Activated B cell treated with CpG ODN at 0.5 μM for 24 hours (primary cell): ENCODE data around the gene FAM50A. TPM values are rescaled to one million over a fixed set of nuclear protein-coding genes. Genes with fewer than 3 reads are reported as not detected.

Experiments used
- ATAC-seq: fragments of 200-7000 bp; cut with Tn5 transposase; one replicate; pipeline ENCODE4 v1.10.0; 2021; ENCODE audit warnings: low read depth, mild to moderate bottlenecking, moderate library complexity
- CTCF ChIA-PET: fragments of 350-600 bp; sonication (Branson Sonifier 250); formaldehyde crosslinking; loops from one replicate; lab custom pipeline; 2021; ENCODE audit warnings: antibody characterized with exemption; lab: Charles Lee
- POLR2A ChIA-PET: fragments of 350-600 bp; sonication (Branson Sonifier 250); formaldehyde crosslinking; loops from one replicate; lab custom pipeline; 2021; ENCODE audit warnings: antibody characterized with exemption; lab: Charles Lee
- DNase-seq: peaks from one replicate; pipeline ENCODE4 v3.0.0; 2022
- H3K27ac Mint-ChIP-seq: one replicate; pipeline ENCODE4 v1.8.0; 2020; ENCODE audit warnings: mixed read lengths
- H3K27me3 Mint-ChIP-seq: one replicate; pipeline ENCODE4 v1.8.0; 2021; ENCODE audit warnings: mixed read lengths
- H3K36me3 Mint-ChIP-seq: one replicate; pipeline ENCODE4 v1.8.0; 2021; ENCODE audit warnings: low read depth, mixed read lengths
- H3K4me1 Mint-ChIP-seq: one replicate; pipeline ENCODE4 v1.8.0; 2021; ENCODE audit warnings: mixed read lengths
- H3K4me3 Mint-ChIP-seq: one replicate; pipeline ENCODE4 v1.8.0; 2020; ENCODE audit warnings: mild to moderate bottlenecking, mixed read lengths
- H3K9me3 Mint-ChIP-seq: one replicate; pipeline ENCODE4 v1.8.0; 2020; ENCODE audit warnings: mixed read lengths
- CTCF ChIP-seq: fragments of 200-600 bp; IDR thresholded peaks from one replicate; pipeline ENCODE4 v1.8.0; 2022; ENCODE audit warnings: antibody characterized with exemption, mild to moderate bottlenecking
- intact Hi-C: fragments of 100-400 bp; cut with micrococcal nuclease; formaldehyde crosslinking; loops from one replicate; pipeline ENCODE4 v1.15.1; 2024
- total RNA-seq: library from RNA; stranded (reverse); gene quantifications from 2 replicates; pipeline ENCODE4 v1.2.3, GENCODE V29; 2022

The FAM50A gene
- total RNA-seq, 1 donor from 2014 or later: 52.5 TPM

- intact Hi-C loops: no loop called here
- no peak for ATAC-seq
- no peak for DNase-seq
- Mint-ChIP-seq H3K36me3 (peaks cover 53% of the 10 kb centered on the region), H3K27ac (no peak overlapping the region), H3K27me3 (no peaks in the 10 kb centered on the region), H3K4me1 (no peaks in the 10 kb centered on the region), H3K4me3 (no peak overlapping the region), H3K9me3 (no peaks in the 10 kb centered on the region)
- CTCF ChIA-PET: no interaction called here
- no peak for TF ChIP-seq CTCF
- POLR2A ChIA-PET: interaction anchor here (0.6 kb wide), 1 partner anchor 11 kb away, joined by 4 read pairs; no protein-coding TSS in a partner anchor
Measured at GRCh38 chrX:154467556-154467955, 23.6 kb downstream of the FAM50A start.

GRCh38 chrX:154468217-154468616 is 24.3 kb downstream of the FAM50A start:
- TF ChIP-seq CTCF: no peak
- no peak for ATAC-seq
- Mint-ChIP-seq H3K9me3 (no peaks in the 10 kb centered on the region), H3K4me3 (no peak overlapping the region), H3K27me3 (no peaks in the 10 kb centered on the region), H3K36me3 (peaks cover 51% of the 10 kb centered on the region), H3K27ac (no peak overlapping the region), H3K4me1 (no peaks in the 10 kb centered on the region)
- intact Hi-C loops: no loop called here
- DNase-seq: no peak
- ChIA-PET POLR2A (interaction anchor here (0.8 kb wide), 1 partner anchor 10 kb away, joined by 3 read pairs; the partner anchor contains the start of gene PLXNA3), CTCF (no interaction called here)

GRCh38 chrX:154469114-154469513 is 25.2 kb downstream of the FAM50A start:
- POLR2A ChIA-PET: no interaction called here
- Mint-ChIP-seq H3K27me3 (no peaks in the 10 kb centered on the region), H3K4me1 (peaks cover 2% of the 10 kb centered on the region), H3K4me3 (no peak overlapping the region), H3K27ac (no peak overlapping the region), H3K36me3 (peaks cover 54% of the 10 kb centered on the region), H3K9me3 (no peaks in the 10 kb centered on the region)
- ATAC-seq (no peak), DNase-seq (no peak)
- CTCF ChIA-PET: no interaction called here
- no peak for TF ChIP-seq CTCF
- intact Hi-C loops: no loop called here

- CTCF ChIA-PET: no interaction called here
- ATAC-seq (no peak), DNase-seq (no peak)
- H3K9me3 Mint-ChIP-seq: no peaks in the 10 kb centered on the region
- intact Hi-C loops: no loop called here
- H3K27me3 Mint-ChIP-seq: no peaks in the 10 kb centered on the region
- H3K27ac Mint-ChIP-seq: no peak overlapping the region
- peaks cover 2% of the 10 kb centered on the region for H3K4me1 Mint-ChIP-seq
- H3K4me3 Mint-ChIP-seq: no peak overlapping the region
- POLR2A ChIA-PET: no interaction called here
- H3K36me3 Mint-ChIP-seq: peaks cover 54% of the 10 kb centered on the region
- no peak for TF ChIP-seq CTCF
Measured at GRCh38 chrX:154469880-154470279, 25.9 kb downstream of the FAM50A start.

- TF ChIP-seq CTCF: no peak
- CTCF ChIA-PET: no interaction called here
- intact Hi-C loops: no loop called here
- Mint-ChIP-seq H3K4me3 (no peak overlapping the region), H3K4me1 (peaks cover 2% of the 10 kb centered on the region), H3K27me3 (no peaks in the 10 kb centered on the region), H3K9me3 (no peaks in the 10 kb centered on the region), H3K36me3 (peaks cover 51% of the 10 kb centered on the region), H3K27ac (no peak overlapping the region)
- DNase-seq (no peak), ATAC-seq (no peak)
- POLR2A ChIA-PET: no interaction called here
Measured at GRCh38 chrX:154470434-154470833, 26.5 kb downstream of the FAM50A start.
